HG03571 (cell line): ENCODE measurements around the gene YLPM1.

ENCODE experiments used
- ATAC-seq: cut with Tn5 transposase; IDR thresholded peaks from one replicate; pipeline ENCODE4 v1.9.1; 2021; ENCODE audit not compliant: unreplicated experiment

The YLPM1 gene

GRCh38 chr14:74840603-74841030, 77.5 kb downstream of the YLPM1 start:
- no peak for ATAC-seq

GRCh38 chr14:74841230-74842207, 78.4 kb downstream of the YLPM1 start:
- peak; percentile 68 for ATAC-seq

- no peak for ATAC-seq
Observed at GRCh38 chr14:74843653-74844052, 80.5 kb downstream of the YLPM1 start.

- no peak for ATAC-seq
Observed at GRCh38 chr14:74846168-74846567, 83.1 kb downstream of the YLPM1 start.

GRCh38 chr14:74846968-74847665, 84.0 kb downstream of the YLPM1 start:
- no peak for ATAC-seq

GRCh38 chr14:74848768-74849167, 85.7 kb downstream of the YLPM1 start:
- ATAC-seq, result no peak

- ATAC-seq, result no peak
Observed at GRCh38 chr14:74852922-74853530, 89.9 kb downstream of the YLPM1 start.

GRCh38 chr14:74853581-74853980, 90.5 kb downstream of the YLPM1 start:
- no peak for ATAC-seq

GRCh38 chr14:74855021-74855420, 91.9 kb downstream of the YLPM1 start:
- no peak for ATAC-seq

- no peak for ATAC-seq
Observed at GRCh38 chr14:74855945-74856344, 92.8 kb downstream of the YLPM1 start.

GRCh38 chr14:74856366-74856765, 93.2 kb downstream of the YLPM1 start:
- no peak for ATAC-seq

GRCh38 chr14:74858022-74858421, 94.9 kb downstream of the YLPM1 start:
- no peak for ATAC-seq

GRCh38 chr14:74859757-74860552, 96.8 kb downstream of the YLPM1 start:
- no peak for ATAC-seq

GRCh38 chr14:74860899-74861733, 98.0 kb downstream of the YLPM1 start:
- ATAC-seq, result no peak

- ATAC-seq, result no peak
Observed at GRCh38 chr14:74861734-74862090, 98.6 kb downstream of the YLPM1 start.

GRCh38 chr14:74863274-74863673, 100.2 kb downstream of the YLPM1 start:
- no peak for ATAC-seq

GRCh38 chr14:74864198-74864597, 101.1 kb downstream of the YLPM1 start:
- ATAC-seq, result no peak

GRCh38 chr14:74865156-74865555, 102.0 kb downstream of the YLPM1 start:
- no peak for ATAC-seq

- no peak for ATAC-seq
Observed at GRCh38 chr14:74866708-74867389, 103.7 kb downstream of the YLPM1 start.
